Activated naive CD4-positive, alpha-beta T cell treated with anti-CD3 and anti-CD28 coated beads, Interleukin-2, amount 10 ng/mL, durations not matched to agents 7 days and 5 days (primary cell): Measurements from ENCODE around the gene GUCY1A2.

Experiments
- CTCF ChIA-PET: fragments of 350-600 bp; sonication (Branson Sonifier 250); formaldehyde crosslinking; loops from one replicate; lab custom pipeline; 2021; ENCODE audit warnings: antibody characterized with exemption; lab: Charles Lee
- DNase-seq: peaks from one replicate; pipeline ENCODE4 v3.0.0-alpha.2; 2020
- H3K27ac Mint-ChIP-seq: one replicate; pipeline ENCODE4 v1.8.0; 2021; ENCODE audit warnings: mild to moderate bottlenecking, moderate library complexity, mixed read lengths
- H3K27me3 Mint-ChIP-seq: one replicate; pipeline ENCODE4 v1.8.0; 2021; ENCODE audit warnings: mild to moderate bottlenecking, mixed read lengths
- H3K36me3 Mint-ChIP-seq: one replicate; pipeline ENCODE4 v1.8.0; 2021; ENCODE audit warnings: mixed read lengths
- H3K4me1 Mint-ChIP-seq: one replicate; pipeline ENCODE4 v1.8.0; 2021; ENCODE audit warnings: mixed read lengths
- H3K4me3 Mint-ChIP-seq: one replicate; pipeline ENCODE4 v1.8.0; 2021; ENCODE audit warnings: mild to moderate bottlenecking, moderate library complexity, mixed read lengths
- H3K9me3 Mint-ChIP-seq: one replicate; pipeline ENCODE4 v1.8.0; 2021; ENCODE audit warnings: mixed read lengths

The GUCY1A2 gene

GRCh38 chr11:106986261-106986660, 32.0 kb downstream of the GUCY1A2 start:
- H3K27ac Mint-ChIP-seq = no peak overlapping the region
- H3K36me3 Mint-ChIP-seq = no peaks in the 10 kb centered on the region
- DNase-seq = no peak
- no peak overlapping the region for H3K4me3 Mint-ChIP-seq
- CTCF ChIA-PET = no interaction called here
- H3K27me3 Mint-ChIP-seq = no peaks in the 10 kb centered on the region
- no peaks in the 10 kb centered on the region for H3K4me1 Mint-ChIP-seq
- H3K9me3 Mint-ChIP-seq = peaks cover 4% of the 10 kb centered on the region

- no peak for DNase-seq
- Mint-ChIP-seq H3K4me3 (no peak overlapping the region), H3K9me3 (peaks cover 3% of the 10 kb centered on the region), H3K36me3 (no peaks in the 10 kb centered on the region), H3K27me3 (no peaks in the 10 kb centered on the region), H3K4me1 (no peaks in the 10 kb centered on the region), H3K27ac (no peak overlapping the region)
- CTCF ChIA-PET = no interaction called here
These were observed 34.3 kb downstream of the GUCY1A2 start for GRCh38 chr11:106983991-106984390.

- H3K9me3 Mint-ChIP-seq = peaks cover 3% of the 10 kb centered on the region
- no peaks in the 10 kb centered on the region for H3K27me3 Mint-ChIP-seq
- no peaks in the 10 kb centered on the region for H3K4me1 Mint-ChIP-seq
- CTCF ChIA-PET = no interaction called here
- DNase-seq = no peak
- no peaks in the 10 kb centered on the region for H3K36me3 Mint-ChIP-seq
- no peak overlapping the region for H3K4me3 Mint-ChIP-seq
- H3K27ac Mint-ChIP-seq = no peak overlapping the region
These were observed 35.0 kb downstream of the GUCY1A2 start for GRCh38 chr11:106983261-106983660.

- Mint-ChIP-seq H3K27me3 (no peaks in the 10 kb centered on the region), H3K27ac (no peak overlapping the region), H3K9me3 (no peaks in the 10 kb centered on the region), H3K36me3 (no peaks in the 10 kb centered on the region), H3K4me3 (no peak overlapping the region), H3K4me1 (no peaks in the 10 kb centered on the region)
- CTCF ChIA-PET = no interaction called here
- DNase-seq = no peak
These were observed 43.4 kb downstream of the GUCY1A2 start for GRCh38 chr11:106974831-106975230.

GRCh38 chr11:106971864-106972263, 46.4 kb downstream of the GUCY1A2 start:
- Mint-ChIP-seq H3K4me1 (no peaks in the 10 kb centered on the region), H3K9me3 (no peaks in the 10 kb centered on the region), H3K36me3 (no peaks in the 10 kb centered on the region), H3K27me3 (no peaks in the 10 kb centered on the region), H3K4me3 (no peak overlapping the region), H3K27ac (no peak overlapping the region)
- CTCF ChIA-PET = no interaction called here
- no peak for DNase-seq

DNA sequence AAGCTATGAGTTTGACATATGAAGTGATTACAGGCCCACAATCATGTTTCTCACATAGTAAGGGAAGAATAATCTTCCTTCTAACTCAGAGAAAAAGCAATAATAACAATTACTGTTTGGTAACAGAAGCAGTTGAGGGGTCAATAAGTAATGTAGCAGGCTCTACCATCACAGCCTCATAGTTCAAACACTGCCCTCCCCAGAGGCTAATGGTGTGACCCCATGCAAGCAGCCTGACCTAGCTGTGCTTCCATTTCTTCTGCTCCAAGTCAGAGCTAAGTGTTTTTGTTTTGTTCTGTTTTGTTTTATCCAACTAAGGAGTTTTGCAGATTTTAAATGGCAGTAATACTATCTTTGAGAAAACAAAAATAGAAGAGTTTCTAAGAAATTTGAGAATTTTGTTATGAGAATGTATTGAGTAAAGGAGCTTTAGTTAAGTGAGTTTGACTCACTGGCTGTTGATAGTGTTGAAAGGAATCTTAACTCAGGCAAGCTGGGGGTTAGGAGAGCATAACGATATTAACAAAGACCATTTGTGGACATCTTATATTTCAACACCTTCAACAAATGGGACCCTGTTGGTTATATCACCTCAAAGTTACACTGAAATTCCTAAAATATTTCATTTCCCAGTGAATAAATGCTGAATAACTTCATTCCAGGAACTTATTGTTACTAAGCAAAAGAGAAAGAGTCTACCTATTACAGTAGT, 48.5 kb downstream of the GUCY1A2 start:
- no peak overlapping the region for H3K4me3 Mint-ChIP-seq
- CTCF ChIA-PET = no interaction called here
- H3K4me1 Mint-ChIP-seq = no peaks in the 10 kb centered on the region
- H3K36me3 Mint-ChIP-seq = no peaks in the 10 kb centered on the region
- no peaks in the 10 kb centered on the region for H3K9me3 Mint-ChIP-seq
- H3K27ac Mint-ChIP-seq = no peak overlapping the region
- H3K27me3 Mint-ChIP-seq = no peaks in the 10 kb centered on the region
- no peak for DNase-seq

- H3K27ac Mint-ChIP-seq = no peak overlapping the region
- H3K4me1 Mint-ChIP-seq = no peaks in the 10 kb centered on the region
- no peaks in the 10 kb centered on the region for H3K36me3 Mint-ChIP-seq
- H3K9me3 Mint-ChIP-seq = peaks cover 5% of the 10 kb centered on the region
- no peaks in the 10 kb centered on the region for H3K27me3 Mint-ChIP-seq
- DNase-seq = no peak
- H3K4me3 Mint-ChIP-seq = no peak overlapping the region
- CTCF ChIA-PET = no interaction called here
These were observed 55.3 kb downstream of the GUCY1A2 start for GRCh38 chr11:106962995-106963394.

- H3K36me3 Mint-ChIP-seq = no peaks in the 10 kb centered on the region
- no peak for DNase-seq
- H3K9me3 Mint-ChIP-seq = peaks cover 7% of the 10 kb centered on the region
- H3K4me3 Mint-ChIP-seq = no peak overlapping the region
- no peak overlapping the region for H3K27ac Mint-ChIP-seq
- no peaks in the 10 kb centered on the region for H3K27me3 Mint-ChIP-seq
- H3K4me1 Mint-ChIP-seq = no peaks in the 10 kb centered on the region
- CTCF ChIA-PET = no interaction called here
These were observed 56.8 kb downstream of the GUCY1A2 start for GRCh38 chr11:106961518-106961917.

DNA sequence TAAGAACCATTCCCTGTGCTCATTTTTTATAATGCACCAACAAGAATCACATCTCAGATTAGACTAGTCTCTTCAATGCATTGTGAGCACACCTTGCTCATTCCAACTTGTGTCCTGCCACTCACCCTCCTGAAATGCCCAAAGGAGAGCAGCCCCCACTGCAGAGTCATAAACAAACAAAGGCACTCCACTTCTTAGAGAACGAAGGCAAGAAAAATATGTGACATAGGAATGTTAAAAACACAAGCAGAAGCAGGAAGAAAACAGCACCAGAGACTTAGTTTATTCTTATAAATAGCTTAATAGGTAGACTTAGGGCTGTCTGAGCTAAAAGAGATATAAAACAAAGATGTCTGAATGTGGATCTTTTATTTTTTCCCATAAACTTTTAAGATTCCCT, 57.2 kb downstream of the GUCY1A2 start:
- Mint-ChIP-seq H3K4me3 (no peak overlapping the region), H3K4me1 (no peaks in the 10 kb centered on the region), H3K27me3 (no peaks in the 10 kb centered on the region), H3K27ac (no peak overlapping the region), H3K9me3 (peaks cover 12% of the 10 kb centered on the region), H3K36me3 (no peaks in the 10 kb centered on the region)
- DNase-seq = no peak
- CTCF ChIA-PET = no interaction called here

DNA sequence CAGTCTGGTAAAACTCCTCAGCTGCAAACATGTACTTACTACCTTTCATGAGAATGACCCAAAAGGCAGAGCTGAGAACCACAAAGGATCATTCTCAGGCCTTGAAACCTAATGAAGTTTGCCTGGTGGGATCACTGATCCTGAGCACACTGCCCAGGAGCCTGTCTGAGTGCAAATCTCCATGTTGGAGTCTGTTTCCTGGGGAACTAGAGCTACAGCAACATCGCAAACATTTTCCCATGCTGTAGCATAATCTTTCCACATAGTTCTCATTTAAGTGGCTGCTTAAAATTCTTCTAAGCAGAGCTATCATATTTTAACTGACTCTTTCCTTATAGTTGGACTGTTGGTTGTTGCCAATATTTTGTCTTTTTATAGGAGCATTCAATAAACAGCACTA, 58.5 kb downstream of the GUCY1A2 start:
- Mint-ChIP-seq H3K4me1 (no peaks in the 10 kb centered on the region), H3K36me3 (no peaks in the 10 kb centered on the region), H3K9me3 (peaks cover 15% of the 10 kb centered on the region), H3K27me3 (no peaks in the 10 kb centered on the region), H3K27ac (no peak overlapping the region), H3K4me3 (no peak overlapping the region)
- no peak for DNase-seq
- CTCF ChIA-PET = no interaction called here

- CTCF ChIA-PET = no interaction called here
- no peak for DNase-seq
- Mint-ChIP-seq H3K36me3 (no peaks in the 10 kb centered on the region), H3K4me3 (no peak overlapping the region), H3K9me3 (peaks cover 15% of the 10 kb centered on the region), H3K27ac (no peak overlapping the region), H3K4me1 (no peaks in the 10 kb centered on the region), H3K27me3 (no peaks in the 10 kb centered on the region)
These were observed 58.9 kb downstream of the GUCY1A2 start for GRCh38 chr11:106959386-106959785.

GRCh38 chr11:106958517-106959248, 59.6 kb downstream of the GUCY1A2 start:
- Mint-ChIP-seq H3K27me3 (no peaks in the 10 kb centered on the region), H3K27ac (no peak overlapping the region), H3K4me1 (no peaks in the 10 kb centered on the region), H3K4me3 (no peak overlapping the region), H3K36me3 (no peaks in the 10 kb centered on the region), H3K9me3 (peaks cover 21% of the 10 kb centered on the region)
- CTCF ChIA-PET = no interaction called here
- DNase-seq = no peak

DNA sequence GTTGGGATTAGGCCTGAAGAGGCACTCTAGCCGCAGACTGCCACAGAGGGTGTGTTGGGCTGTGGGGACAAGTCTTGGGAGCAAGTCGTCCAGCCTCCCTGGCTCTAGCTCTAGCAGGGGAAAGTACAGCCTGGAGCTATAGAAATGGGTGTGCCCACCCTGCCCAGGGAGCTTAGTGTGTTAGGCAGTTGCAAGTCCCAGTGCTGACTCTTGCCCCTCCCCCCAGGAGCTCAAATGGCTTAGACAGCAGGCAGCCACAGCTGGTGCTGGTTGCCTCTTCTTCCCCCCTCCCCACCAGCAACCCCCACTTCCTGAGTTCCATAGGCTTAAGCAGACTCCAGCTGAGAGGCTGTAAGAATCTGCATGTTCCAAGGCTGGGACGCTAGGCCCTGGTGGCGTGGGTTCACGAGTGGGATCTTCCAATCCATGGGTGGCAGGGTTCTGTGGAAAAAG, 61.2 kb downstream of the GUCY1A2 start:
- Mint-ChIP-seq H3K4me3 (no peak overlapping the region), H3K4me1 (no peaks in the 10 kb centered on the region), H3K9me3 (peaks cover 25% of the 10 kb centered on the region), H3K27ac (no peak overlapping the region), H3K27me3 (no peaks in the 10 kb centered on the region), H3K36me3 (no peaks in the 10 kb centered on the region)
- DNase-seq = no peak
- CTCF ChIA-PET = no interaction called here

GRCh38 chr11:106950067-106950491, 68.2 kb downstream of the GUCY1A2 start:
- Mint-ChIP-seq H3K27ac (no peak overlapping the region), H3K4me3 (no peak overlapping the region), H3K9me3 (peaks cover 10% of the 10 kb centered on the region), H3K4me1 (no peaks in the 10 kb centered on the region), H3K27me3 (no peaks in the 10 kb centered on the region), H3K36me3 (no peaks in the 10 kb centered on the region)
- CTCF ChIA-PET = no interaction called here
- DNase-seq = no peak

DNA sequence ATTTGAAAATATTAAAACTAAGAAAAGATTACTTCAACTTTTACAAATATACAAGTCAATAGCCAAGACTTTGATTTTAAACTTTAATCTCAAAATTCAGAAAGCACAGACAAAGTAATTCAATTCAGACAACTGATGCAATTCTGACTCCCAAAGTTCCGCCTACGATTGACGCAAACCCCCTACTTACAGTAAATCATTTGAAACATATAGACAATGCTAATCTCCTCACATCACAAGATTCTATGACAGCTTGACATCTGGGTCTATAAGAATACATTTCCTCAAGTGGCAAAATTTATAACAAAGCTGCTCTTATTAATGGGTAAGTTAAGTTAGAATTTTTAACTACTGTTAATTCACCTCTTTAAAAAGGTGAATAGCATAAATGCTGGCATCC, 75.2 kb downstream of the GUCY1A2 start:
- no peak overlapping the region for H3K4me3 Mint-ChIP-seq
- CTCF ChIA-PET = no interaction called here
- H3K27me3 Mint-ChIP-seq = no peaks in the 10 kb centered on the region
- no peaks in the 10 kb centered on the region for H3K36me3 Mint-ChIP-seq
- H3K9me3 Mint-ChIP-seq = peaks cover 4% of the 10 kb centered on the region
- DNase-seq = no peak
- H3K27ac Mint-ChIP-seq = no peak overlapping the region
- no peaks in the 10 kb centered on the region for H3K4me1 Mint-ChIP-seq
